ENCODE results near the gene DNAH11. TPM values are rescaled to one million over a fixed set of nuclear protein-coding genes. Genes with fewer than 3 reads are reported as not detected.
A peak's percentile ranks its signal among the peaks of the same experiment; 100 is the strongest.
"Not testable (repeated sequence)": the region's sequence is repeated elsewhere in the genome, so short reads cannot be mapped to it uniquely, and the experiment has no call there.

DNAH11 gene
- total and polyA plus RNA-seq, 9 of the 15 experiments (the other 6 are each of a cell fraction or from before 2014, with no cell fraction given) = under 0.01 TPM; not detected in 7

DNA sequence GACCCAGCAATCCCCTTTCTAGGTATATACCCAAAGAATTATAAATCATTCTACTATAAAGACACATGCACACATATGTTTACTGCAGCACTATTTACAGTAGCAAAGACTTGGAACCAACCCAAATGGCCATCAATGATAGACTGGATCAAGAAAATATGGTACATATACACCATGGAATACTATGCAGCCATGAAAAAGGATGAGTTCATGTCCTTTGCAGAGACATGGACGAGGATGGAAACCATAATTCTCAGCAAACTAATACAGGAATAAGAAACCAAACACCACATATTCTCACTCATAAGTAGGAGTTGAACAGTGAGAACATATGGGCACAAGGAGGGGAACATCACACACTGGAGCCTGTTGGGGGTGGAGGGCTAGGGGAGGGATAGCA is 157.7 kb downstream of the DNAH11 start:
- intact Hi-C loops (cut with micrococcal nuclease); BruUV-seq (replicated peaks); H3K4me1 ChIP-seq (replicated peaks in 1 of 2; ENCODE audit: control insufficient read depth in 2 of 2, insufficient read depth in 2 of 2, low read length in 2 of 2); H3K9me3 ChIP-seq (replicated peaks; ENCODE audit: control insufficient read depth, insufficient read depth, low read depth, low read length); H3K36me3 ChIP-seq (ENCODE audit: control insufficient read depth, insufficient read depth, low read length); H2AFZ ChIP-seq (ENCODE audit: low read depth, low read length); POLR2A ChIA-PET; H3K9ac ChIP-seq (ENCODE audit: insufficient read depth in 1 of 2, low read depth in 2 of 2, low read length in 2 of 2); H3K79me2 ChIP-seq (ENCODE audit: control insufficient read depth, insufficient read depth, low read length); FAIRE-seq; H3K4me2 ChIP-seq (ENCODE audit: insufficient read depth, low read length); H3K27ac ChIP-seq (ENCODE audit: extremely low read depth, low read depth, low read length); ATAC-seq; CTCF ChIA-PET (ENCODE audit: low intra/inter-chr PET ratio); H3K27me3 ChIP-seq (ENCODE audit: control insufficient read depth in 2 of 2, insufficient read depth in 2 of 2, low read length in 2 of 2); H3K4me3 ChIP-seq; DNase-seq (ENCODE audit: extremely low read depth in 1 of 4, low spot score in 3 of 4); H3K9me1 ChIP-seq (ENCODE audit: control insufficient read depth, insufficient read depth, low read length); H4K20me1 ChIP-seq (replicated peaks; ENCODE audit: control insufficient read depth, insufficient read depth, low read length); in situ Hi-C loops (cut with MboI): not testable (repeated sequence)
- WGBS (ENCODE audit: insufficient coverage, low coverage, missing lambda C conversion rate) = 0% methylated on average over 1 of the region's 1 CpG
- TF ChIP-seq RBM25 (IDR thresholded peaks at IDR 0.05; ENCODE audit: low read depth, low read length, severe bottlenecking) = peak; percentile 44
- TF ChIP-seq ZNF146 (CRISPR knock-in tag; IDR thresholded peaks at IDR 0.05; ENCODE audit: unreplicated experiment) = peak; percentile 96

GRCh38 chr7:21702303-21702702 is 159.5 kb downstream of the DNAH11 start:
- CTCF ChIA-PET (ENCODE audit: low intra/inter-chr PET ratio) = interaction anchor here (0.6 kb wide), 1 partner anchor 518 kb away, joined by 3 read pairs; no protein-coding TSS in a partner anchor
- no peak overlapping the region for H3K9ac ChIP-seq (ENCODE audit: insufficient read depth in 1 of 2, low read depth in 2 of 2, low read length in 2 of 2)
- H3K4me3 ChIP-seq = no peak overlapping the region
- no peaks in the 10 kb centered on the region for H3K27me3 ChIP-seq (ENCODE audit: control insufficient read depth in 2 of 2, insufficient read depth in 2 of 2, low read length in 2 of 2)
- no peaks in the 10 kb centered on the region for H3K36me3 ChIP-seq (ENCODE audit: control insufficient read depth, insufficient read depth, low read length)
- in situ Hi-C loops (cut with MboI) (no loop called here), intact Hi-C loops (cut with micrococcal nuclease) (no loop called here)
- no peaks in the 10 kb centered on the region for H3K9me1 ChIP-seq (ENCODE audit: control insufficient read depth, insufficient read depth, low read length)
- BruUV-seq (replicated peaks) = no TSS peak
- 0% methylated on average over 3 of the region's 3 CpGs for WGBS (ENCODE audit: insufficient coverage, low coverage, missing lambda C conversion rate)
- no peak overlapping the region for H3K4me2 ChIP-seq (ENCODE audit: insufficient read depth, low read length)
- no peaks in the 10 kb centered on the region for H3K79me2 ChIP-seq (ENCODE audit: control insufficient read depth, insufficient read depth, low read length)
- H3K27ac ChIP-seq (ENCODE audit: extremely low read depth, low read depth, low read length) = no peak overlapping the region
- TF ChIP-seq NR2C2 (CRISPR knock-in tag; IDR thresholded peaks at IDR 0.05) (no peak), NR2C2 (tag; IDR thresholded peaks at IDR 0.05) (no peak), MAFF (IDR thresholded peaks at IDR 0.05; ENCODE audit: low read length) (0 out of 2 replicates have a peak, but pooled peaks have one; percentile 9), ZNF316 (IDR thresholded peaks at IDR 0.05) (peak; percentile 13; the same call in 1 of the 2 replicates), E2F3 (CRISPR knock-in tag; IDR thresholded peaks at IDR 0.05) (no peak), NR2F6 (CRISPR knock-in tag; IDR thresholded peaks at IDR 0.05) (no peak)
- no peaks in the 10 kb centered on the region for H4K20me1 ChIP-seq (replicated peaks; ENCODE audit: control insufficient read depth, insufficient read depth, low read length)
- H3K9me3 ChIP-seq (replicated peaks; ENCODE audit: control insufficient read depth, insufficient read depth, low read depth, low read length) = no peaks in the 10 kb centered on the region
- POLR2A ChIA-PET = no interaction called here
- no peak for FAIRE-seq
- no peak overlapping the region for H2AFZ ChIP-seq (ENCODE audit: low read depth, low read length)
- no peaks in the 10 kb centered on the region for H3K4me1 ChIP-seq (replicated peaks in 1 of 2; ENCODE audit: control insufficient read depth in 2 of 2, insufficient read depth in 2 of 2, low read length in 2 of 2)
- ATAC-seq = no peak
- DNase-seq (ENCODE audit: extremely low read depth in 1 of 4, low spot score in 3 of 4) = no peak

All from K562 (cell line).